WTC11 (cell line): ENCODE measurements around the gene KLK2. TPM values are rescaled to one million over a fixed set of nuclear protein-coding genes. Genes with fewer than 3 reads are reported as not detected.

Experiments
- ATAC-seq: fragments of 200-7000 bp; cut with Tn5 transposase; 2 replicates; pipeline ENCODE4 v1.10.0; 2021; ENCODE audit warnings: mild to moderate bottlenecking, moderate library complexity
- CTCF ChIA-PET: fragments of 300-600 bp; sonication (Branson Sonifier 250); formaldehyde crosslinking; loops from one replicate; lab custom pipeline; 2021; ENCODE audit warnings: antibody characterized with exemption; lab: Charles Lee
- POLR2A ChIA-PET: fragments of 350-600 bp; sonication (Branson Sonifier 250); formaldehyde crosslinking; loops from one replicate; lab custom pipeline; 2021; ENCODE audit warnings: antibody characterized with exemption; lab: Charles Lee
- DNase-seq: peaks from one replicate; pipeline ENCODE4 v3.0.0; 2021; ENCODE audit warnings: low spot score
- H3K27ac Mint-ChIP-seq: 2 replicates; pipeline ENCODE4 v1.8.0; 2021; ENCODE audit warnings: mixed read lengths
- H3K27me3 Mint-ChIP-seq: 2 replicates; pipeline ENCODE4 v1.8.0; 2021; ENCODE audit warnings: low read depth, mild to moderate bottlenecking, moderate library complexity, mixed read lengths
- H3K36me3 Mint-ChIP-seq: 2 replicates; pipeline ENCODE4 v1.8.0; 2021; ENCODE audit warnings: mixed read lengths
- H3K4me1 Mint-ChIP-seq: 2 replicates; pipeline ENCODE4 v1.8.0; 2022; ENCODE audit warnings: mixed read lengths
- H3K4me3 Mint-ChIP-seq: 2 replicates; pipeline ENCODE4 v1.8.0; 2021; ENCODE audit warnings: mild to moderate bottlenecking, moderate library complexity, mixed read lengths
- H3K9me3 Mint-ChIP-seq: 2 replicates; pipeline ENCODE4 v1.8.0; 2021; ENCODE audit warnings: mixed read lengths
- CBFB ChIP-seq: sonication (generic); formaldehyde crosslinking; IDR thresholded peaks from 2 replicates; pipeline ENCODE4 v1.8.1; 2022; ENCODE audit warnings: mild to moderate bottlenecking, low read depth, missing genetic modification reagents
- CREM ChIP-seq: sonication (generic); formaldehyde crosslinking; IDR thresholded peaks from 2 replicates; pipeline ENCODE4 v1.8.1; 2022; ENCODE audit warnings: mild to moderate bottlenecking, missing genetic modification reagents, moderate library complexity
- FOXJ3 ChIP-seq: sonication (generic); formaldehyde crosslinking; IDR thresholded peaks from 2 replicates; pipeline ENCODE4 v1.9.0; 2021; ENCODE audit warnings: missing genetic modification reagents, mild to moderate bottlenecking, borderline replicate concordance
- GABPB1 ChIP-seq: sonication (generic); formaldehyde crosslinking; IDR thresholded peaks from 2 replicates; pipeline ENCODE4 v1.8.1; 2023; ENCODE audit warnings: mild to moderate bottlenecking, missing genetic modification reagents
- JAZF1 ChIP-seq: fragments of 250-450 bp; sonication (Bioruptor Pico); IDR thresholded peaks from 2 replicates; pipeline ENCODE4 v1.9.0; 2021; ENCODE audit warnings: moderate library complexity, mild to moderate bottlenecking, inconsistent platforms
- JUN ChIP-seq: sonication (generic); formaldehyde crosslinking; IDR thresholded peaks from 2 replicates; pipeline ENCODE4 v1.8.0; 2023; ENCODE audit warnings: mild to moderate bottlenecking, missing genetic modification reagents
- NFE2L1 ChIP-seq: sonication (generic); formaldehyde crosslinking; IDR thresholded peaks from 2 replicates; pipeline ENCODE4 v1.8.1; 2023; ENCODE audit warnings: missing genetic modification reagents
- NFYB ChIP-seq: sonication (generic); formaldehyde crosslinking; conservative IDR thresholded peaks from 2 replicates; pipeline ENCODE4 v1.8.0; 2022; ENCODE audit warnings: low read depth, missing genetic modification reagents
- OVOL2 ChIP-seq: fragments of 250-450 bp; sonication (Bioruptor Pico); IDR thresholded peaks from 2 replicates; pipeline ENCODE4 v1.9.0; 2021; ENCODE audit warnings: mild to moderate bottlenecking, borderline replicate concordance
- RELA ChIP-seq: sonication (generic); formaldehyde crosslinking; IDR thresholded peaks from 2 replicates; pipeline ENCODE4 v1.8.1; 2022; ENCODE audit warnings: missing genetic modification reagents, mild to moderate bottlenecking, borderline replicate concordance
- SMAD3 ChIP-seq: sonication (generic); formaldehyde crosslinking; IDR thresholded peaks from 2 replicates; pipeline ENCODE4 v1.8.0; 2022; ENCODE audit warnings: missing genetic modification reagents, mild to moderate bottlenecking, borderline replicate concordance
- SMAD4 ChIP-seq: sonication (generic); formaldehyde crosslinking; IDR thresholded peaks from 2 replicates; pipeline ENCODE4 v1.8.0; 2022; ENCODE audit warnings: mild to moderate bottlenecking, missing genetic modification reagents
- SOX15 ChIP-seq: fragments of 250-450 bp; sonication (Bioruptor Pico); IDR thresholded peaks from 2 replicates; pipeline ENCODE4 v1.9.0; 2021; ENCODE audit warnings: mild to moderate bottlenecking
- ZNF263 ChIP-seq: sonication (generic); formaldehyde crosslinking; IDR thresholded peaks from 2 replicates; pipeline ENCODE4 v1.8.1; 2022; ENCODE audit warnings: low read depth, mild to moderate bottlenecking, moderate library complexity, missing genetic modification reagents
- ZNF671 ChIP-seq: fragments of 250-450 bp; sonication (Bioruptor Pico); IDR thresholded peaks from 2 replicates; pipeline ENCODE4 v1.8.0; 2021; ENCODE audit warnings: mild to moderate bottlenecking
- total RNA-seq: library from RNA; stranded (reverse); gene quantifications from 3 replicates; pipeline ENCODE4 v1.2.3, GENCODE V29; 2021
- TF ChIP-seq, protein P1 (sequence below): sonication (generic); formaldehyde crosslinking; IDR thresholded peaks from 2 replicates; pipeline ENCODE4 v1.8.1; 2022; ENCODE audit warnings: low read depth, missing genetic modification reagents, borderline replicate concordance
- TF ChIP-seq, protein P2 (sequence below): sonication (generic); formaldehyde crosslinking; IDR thresholded peaks from 2 replicates; pipeline ENCODE4 v1.8.0; 2022; ENCODE audit warnings: mild to moderate bottlenecking, missing genetic modification reagents
- TF ChIP-seq, protein P3 (sequence below): sonication (generic); formaldehyde crosslinking; IDR thresholded peaks from 2 replicates; pipeline ENCODE4 v1.8.1; 2022; ENCODE audit warnings: mild to moderate bottlenecking, missing genetic modification reagents, moderate library complexity, borderline replicate concordance
- TF ChIP-seq, protein P4 (sequence below): sonication (generic); formaldehyde crosslinking; IDR thresholded peaks from 2 replicates; pipeline ENCODE4 v1.8.1; 2023; ENCODE audit warnings: mild to moderate bottlenecking, missing genetic modification reagents
- TF ChIP-seq, protein P5 (sequence below): fragments of 250-450 bp; sonication (Bioruptor Pico); IDR thresholded peaks from 2 replicates; pipeline ENCODE4 v1.9.0; 2021; ENCODE audit warnings: mild to moderate bottlenecking, borderline replicate concordance
- TF ChIP-seq, protein P6 (sequence below): fragments of 250-450 bp; sonication (Bioruptor Pico); IDR thresholded peaks from 2 replicates; pipeline ENCODE4 v1.9.0; 2021; ENCODE audit warnings: mild to moderate bottlenecking
- TF ChIP-seq, protein P7 (sequence below): sonication (generic); formaldehyde crosslinking; IDR thresholded peaks from 2 replicates; pipeline ENCODE4 v1.8.1; 2023; ENCODE audit warnings: mild to moderate bottlenecking, missing genetic modification reagents, borderline replicate concordance

The KLK2 gene
- total RNA-seq, 1 experiment from 2014 or later, result not detected

DNA sequence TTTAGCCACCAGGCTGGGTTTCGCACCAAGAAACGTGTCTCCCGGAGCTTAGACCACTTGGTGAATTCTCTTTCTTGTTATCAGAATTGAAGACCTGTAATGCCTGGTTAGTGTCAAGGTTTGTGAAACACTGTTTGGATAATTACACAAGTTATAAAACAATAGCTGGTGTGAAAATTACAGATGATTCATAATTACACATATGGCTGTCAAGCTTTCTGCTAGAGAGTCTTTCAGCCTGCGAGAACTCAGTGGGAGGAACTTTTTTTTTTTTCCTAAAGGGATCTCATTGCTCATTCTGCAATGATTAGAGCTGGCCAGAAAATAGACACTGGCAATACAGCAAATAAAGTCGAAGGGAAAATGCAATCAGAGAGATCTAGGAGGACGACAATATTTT is 51.3 kb downstream of the KLK2 start:
- POLR2A ChIA-PET, result interaction anchor here (0.5 kb wide), 1 partner anchor 69 kb away, joined by 3 read pairs; no protein-coding TSS in a partner anchor
- Mint-ChIP-seq H3K4me1 (peaks cover 13% of the 10 kb centered on the region), H3K27ac (no peak overlapping the region), H3K36me3 (no peaks in the 10 kb centered on the region)
- CTCF ChIA-PET, result interaction anchor here (1.1 to 6.9 kb wide), 3 partner anchors 11 to 170 kb away, joined by 4 to 84 read pairs (median 18); no protein-coding TSS in a partner anchor
- no peak for ATAC-seq
- TF ChIP-seq NFYB, result no peak
- TF ChIP-seq FOXJ3 (CRISPR knock-in tag), result no peak
- no peak for TF ChIP-seq SOX15 (CRISPR knock-in tag)
- no peak for TF ChIP-seq ZNF263 (CRISPR knock-in tag)
- TF ChIP-seq, protein P1, sequence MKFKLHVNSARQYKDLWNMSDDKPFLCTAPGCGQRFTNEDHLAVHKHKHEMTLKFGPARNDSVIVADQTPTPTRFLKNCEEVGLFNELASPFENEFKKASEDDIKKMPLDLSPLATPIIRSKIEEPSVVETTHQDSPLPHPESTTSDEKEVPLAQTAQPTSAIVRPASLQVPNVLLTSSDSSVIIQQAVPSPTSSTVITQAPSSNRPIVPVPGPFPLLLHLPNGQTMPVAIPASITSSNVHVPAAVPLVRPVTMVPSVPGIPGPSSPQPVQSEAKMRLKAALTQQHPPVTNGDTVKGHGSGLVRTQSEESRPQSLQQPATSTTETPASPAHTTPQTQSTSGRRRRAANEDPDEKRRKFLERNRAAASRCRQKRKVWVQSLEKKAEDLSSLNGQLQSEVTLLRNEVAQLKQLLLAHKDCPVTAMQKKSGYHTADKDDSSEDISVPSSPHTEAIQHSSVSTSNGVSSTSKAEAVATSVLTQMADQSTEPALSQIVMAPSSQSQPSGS (CRISPR knock-in tag), result no peak
- TF ChIP-seq, protein P2, sequence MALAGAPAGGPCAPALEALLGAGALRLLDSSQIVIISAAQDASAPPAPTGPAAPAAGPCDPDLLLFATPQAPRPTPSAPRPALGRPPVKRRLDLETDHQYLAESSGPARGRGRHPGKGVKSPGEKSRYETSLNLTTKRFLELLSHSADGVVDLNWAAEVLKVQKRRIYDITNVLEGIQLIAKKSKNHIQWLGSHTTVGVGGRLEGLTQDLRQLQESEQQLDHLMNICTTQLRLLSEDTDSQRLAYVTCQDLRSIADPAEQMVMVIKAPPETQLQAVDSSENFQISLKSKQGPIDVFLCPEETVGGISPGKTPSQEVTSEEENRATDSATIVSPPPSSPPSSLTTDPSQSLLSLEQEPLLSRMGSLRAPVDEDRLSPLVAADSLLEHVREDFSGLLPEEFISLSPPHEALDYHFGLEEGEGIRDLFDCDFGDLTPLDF (CRISPR knock-in tag), result no peak
- TF ChIP-seq, protein P3, sequence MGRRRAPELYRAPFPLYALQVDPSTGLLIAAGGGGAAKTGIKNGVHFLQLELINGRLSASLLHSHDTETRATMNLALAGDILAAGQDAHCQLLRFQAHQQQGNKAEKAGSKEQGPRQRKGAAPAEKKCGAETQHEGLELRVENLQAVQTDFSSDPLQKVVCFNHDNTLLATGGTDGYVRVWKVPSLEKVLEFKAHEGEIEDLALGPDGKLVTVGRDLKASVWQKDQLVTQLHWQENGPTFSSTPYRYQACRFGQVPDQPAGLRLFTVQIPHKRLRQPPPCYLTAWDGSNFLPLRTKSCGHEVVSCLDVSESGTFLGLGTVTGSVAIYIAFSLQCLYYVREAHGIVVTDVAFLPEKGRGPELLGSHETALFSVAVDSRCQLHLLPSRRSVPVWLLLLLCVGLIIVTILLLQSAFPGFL, result no peak
- no peak for TF ChIP-seq ZNF671
- TF ChIP-seq, protein P4, sequence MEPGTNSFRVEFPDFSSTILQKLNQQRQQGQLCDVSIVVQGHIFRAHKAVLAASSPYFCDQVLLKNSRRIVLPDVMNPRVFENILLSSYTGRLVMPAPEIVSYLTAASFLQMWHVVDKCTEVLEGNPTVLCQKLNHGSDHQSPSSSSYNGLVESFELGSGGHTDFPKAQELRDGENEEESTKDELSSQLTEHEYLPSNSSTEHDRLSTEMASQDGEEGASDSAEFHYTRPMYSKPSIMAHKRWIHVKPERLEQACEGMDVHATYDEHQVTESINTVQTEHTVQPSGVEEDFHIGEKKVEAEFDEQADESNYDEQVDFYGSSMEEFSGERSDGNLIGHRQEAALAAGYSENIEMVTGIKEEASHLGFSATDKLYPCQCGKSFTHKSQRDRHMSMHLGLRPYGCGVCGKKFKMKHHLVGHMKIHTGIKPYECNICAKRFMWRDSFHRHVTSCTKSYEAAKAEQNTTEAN (CRISPR knock-in tag), result no peak
- no peak for TF ChIP-seq SMAD3 (CRISPR knock-in tag)
- TF ChIP-seq JAZF1 (CRISPR knock-in tag), result no peak
- TF ChIP-seq RELA (CRISPR knock-in tag), result no peak
- TF ChIP-seq, all 79 proteins: peak for 0
- no peaks in the 10 kb centered on the region for H3K9me3 Mint-ChIP-seq
- H3K4me3 Mint-ChIP-seq, result no peak overlapping the region
- DNase-seq, result no peak
- H3K27me3 Mint-ChIP-seq, result peaks cover 15% of the 10 kb centered on the region

DNA sequence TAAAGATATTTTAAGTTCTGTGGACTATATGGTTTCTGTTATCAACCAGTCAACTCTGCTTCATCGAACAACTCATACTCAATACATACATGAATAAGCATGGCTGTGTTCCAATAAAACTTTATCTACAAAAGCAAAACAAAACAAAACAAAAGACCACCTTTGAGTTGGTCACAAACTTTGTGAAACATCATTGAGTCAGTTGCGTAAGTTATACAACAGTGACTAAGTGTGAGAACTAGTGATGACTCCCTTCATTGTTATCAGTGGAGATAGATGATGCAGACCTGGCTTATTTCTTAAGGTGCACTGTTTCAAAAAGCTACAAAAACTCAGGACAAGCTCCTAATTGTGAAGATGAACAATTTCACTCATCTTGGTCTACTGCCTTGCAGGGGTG is 52.5 kb downstream of the KLK2 start:
- Mint-ChIP-seq H3K27ac (no peak overlapping the region), H3K9me3 (no peaks in the 10 kb centered on the region), H3K4me3 (no peak overlapping the region), H3K4me1 (peaks cover 19% of the 10 kb centered on the region), H3K27me3 (peaks cover 22% of the 10 kb centered on the region), H3K36me3 (no peaks in the 10 kb centered on the region)
- CTCF ChIA-PET, result interaction anchor here (1.8 to 6.9 kb wide), 2 partner anchors 92 to 171 kb away, joined by 5 to 84 read pairs; no protein-coding TSS in a partner anchor
- POLR2A ChIA-PET, result no interaction called here
- ATAC-seq (no peak), DNase-seq (no peak)
- no peak for TF ChIP-seq OVOL2 (CRISPR knock-in tag)
- TF ChIP-seq CREM (CRISPR knock-in tag), result no peak
- no peak for TF ChIP-seq JUN (CRISPR knock-in tag)
- TF ChIP-seq GABPB1, result no peak
- TF ChIP-seq CBFB (CRISPR knock-in tag), result no peak
- TF ChIP-seq, protein P5, sequence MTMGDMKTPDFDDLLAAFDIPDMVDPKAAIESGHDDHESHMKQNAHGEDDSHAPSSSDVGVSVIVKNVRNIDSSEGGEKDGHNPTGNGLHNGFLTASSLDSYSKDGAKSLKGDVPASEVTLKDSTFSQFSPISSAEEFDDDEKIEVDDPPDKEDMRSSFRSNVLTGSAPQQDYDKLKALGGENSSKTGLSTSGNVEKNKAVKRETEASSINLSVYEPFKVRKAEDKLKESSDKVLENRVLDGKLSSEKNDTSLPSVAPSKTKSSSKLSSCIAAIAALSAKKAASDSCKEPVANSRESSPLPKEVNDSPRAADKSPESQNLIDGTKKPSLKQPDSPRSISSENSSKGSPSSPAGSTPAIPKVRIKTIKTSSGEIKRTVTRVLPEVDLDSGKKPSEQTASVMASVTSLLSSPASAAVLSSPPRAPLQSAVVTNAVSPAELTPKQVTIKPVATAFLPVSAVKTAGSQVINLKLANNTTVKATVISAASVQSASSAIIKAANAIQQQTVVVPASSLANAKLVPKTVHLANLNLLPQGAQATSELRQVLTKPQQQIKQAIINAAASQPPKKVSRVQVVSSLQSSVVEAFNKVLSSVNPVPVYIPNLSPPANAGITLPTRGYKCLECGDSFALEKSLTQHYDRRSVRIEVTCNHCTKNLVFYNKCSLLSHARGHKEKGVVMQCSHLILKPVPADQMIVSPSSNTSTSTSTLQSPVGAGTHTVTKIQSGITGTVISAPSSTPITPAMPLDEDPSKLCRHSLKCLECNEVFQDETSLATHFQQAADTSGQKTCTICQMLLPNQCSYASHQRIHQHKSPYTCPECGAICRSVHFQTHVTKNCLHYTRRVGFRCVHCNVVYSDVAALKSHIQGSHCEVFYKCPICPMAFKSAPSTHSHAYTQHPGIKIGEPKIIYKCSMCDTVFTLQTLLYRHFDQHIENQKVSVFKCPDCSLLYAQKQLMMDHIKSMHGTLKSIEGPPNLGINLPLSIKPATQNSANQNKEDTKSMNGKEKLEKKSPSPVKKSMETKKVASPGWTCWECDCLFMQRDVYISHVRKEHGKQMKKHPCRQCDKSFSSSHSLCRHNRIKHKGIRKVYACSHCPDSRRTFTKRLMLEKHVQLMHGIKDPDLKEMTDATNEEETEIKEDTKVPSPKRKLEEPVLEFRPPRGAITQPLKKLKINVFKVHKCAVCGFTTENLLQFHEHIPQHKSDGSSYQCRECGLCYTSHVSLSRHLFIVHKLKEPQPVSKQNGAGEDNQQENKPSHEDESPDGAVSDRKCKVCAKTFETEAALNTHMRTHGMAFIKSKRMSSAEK (CRISPR knock-in tag), result no peak
- TF ChIP-seq, protein P6, sequence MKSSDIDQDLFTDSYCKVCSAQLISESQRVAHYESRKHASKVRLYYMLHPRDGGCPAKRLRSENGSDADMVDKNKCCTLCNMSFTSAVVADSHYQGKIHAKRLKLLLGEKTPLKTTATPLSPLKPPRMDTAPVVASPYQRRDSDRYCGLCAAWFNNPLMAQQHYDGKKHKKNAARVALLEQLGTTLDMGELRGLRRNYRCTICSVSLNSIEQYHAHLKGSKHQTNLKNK, result no peak
- TF ChIP-seq, protein P7, sequence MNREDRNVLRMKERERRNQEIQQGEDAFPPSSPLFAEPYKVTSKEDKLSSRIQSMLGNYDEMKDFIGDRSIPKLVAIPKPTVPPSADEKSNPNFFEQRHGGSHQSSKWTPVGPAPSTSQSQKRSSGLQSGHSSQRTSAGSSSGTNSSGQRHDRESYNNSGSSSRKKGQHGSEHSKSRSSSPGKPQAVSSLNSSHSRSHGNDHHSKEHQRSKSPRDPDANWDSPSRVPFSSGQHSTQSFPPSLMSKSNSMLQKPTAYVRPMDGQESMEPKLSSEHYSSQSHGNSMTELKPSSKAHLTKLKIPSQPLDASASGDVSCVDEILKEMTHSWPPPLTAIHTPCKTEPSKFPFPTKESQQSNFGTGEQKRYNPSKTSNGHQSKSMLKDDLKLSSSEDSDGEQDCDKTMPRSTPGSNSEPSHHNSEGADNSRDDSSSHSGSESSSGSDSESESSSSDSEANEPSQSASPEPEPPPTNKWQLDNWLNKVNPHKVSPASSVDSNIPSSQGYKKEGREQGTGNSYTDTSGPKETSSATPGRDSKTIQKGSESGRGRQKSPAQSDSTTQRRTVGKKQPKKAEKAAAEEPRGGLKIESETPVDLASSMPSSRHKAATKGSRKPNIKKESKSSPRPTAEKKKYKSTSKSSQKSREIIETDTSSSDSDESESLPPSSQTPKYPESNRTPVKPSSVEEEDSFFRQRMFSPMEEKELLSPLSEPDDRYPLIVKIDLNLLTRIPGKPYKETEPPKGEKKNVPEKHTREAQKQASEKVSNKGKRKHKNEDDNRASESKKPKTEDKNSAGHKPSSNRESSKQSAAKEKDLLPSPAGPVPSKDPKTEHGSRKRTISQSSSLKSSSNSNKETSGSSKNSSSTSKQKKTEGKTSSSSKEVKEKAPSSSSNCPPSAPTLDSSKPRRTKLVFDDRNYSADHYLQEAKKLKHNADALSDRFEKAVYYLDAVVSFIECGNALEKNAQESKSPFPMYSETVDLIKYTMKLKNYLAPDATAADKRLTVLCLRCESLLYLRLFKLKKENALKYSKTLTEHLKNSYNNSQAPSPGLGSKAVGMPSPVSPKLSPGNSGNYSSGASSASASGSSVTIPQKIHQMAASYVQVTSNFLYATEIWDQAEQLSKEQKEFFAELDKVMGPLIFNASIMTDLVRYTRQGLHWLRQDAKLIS (CRISPR knock-in tag), result no peak
- TF ChIP-seq NFE2L1 (CRISPR knock-in tag), result no peak
- no peak for TF ChIP-seq SMAD4 (CRISPR knock-in tag)
